SU-DHL-6 (cell line): ENCODE data around the gene ABHD1.
A peak's percentile ranks its signal among the peaks of the same experiment; 100 is the strongest.
"Not testable (repeated sequence)": the region's sequence is repeated elsewhere in the genome, so short reads cannot be mapped to it uniquely, and the experiment has no call there.

ENCODE experiments used
- H2AFZ ChIP-seq: fragments of 200-600 bp; sonication (generic); 2 replicates; pipeline ENCODE4 v1.6.1; 2014; ENCODE audit warnings: low read depth, mild to moderate bottlenecking, moderate library complexity, mixed read lengths, antibody characterized with exemption, low read length; ENCODE audit not compliant: severe bottlenecking
- H3F3A ChIP-seq: fragments of 200-600 bp; shearing (Covaris generic); 2 replicates; pipeline ENCODE4 v1.6.0; 2016; ENCODE audit warnings: antibody characterized with exemption, mild to moderate bottlenecking; ENCODE audit not compliant: insufficient read depth
- H3K27ac ChIP-seq: fragments of 200-600 bp; sonication (generic); 2 replicates; pipeline ENCODE4 v1.5.1; 2016; ENCODE audit warnings: low read depth, mild to moderate bottlenecking, low read length, moderate library complexity, mixed read lengths
- H3K27me3 ChIP-seq: fragments of 200-600 bp; sonication (generic), shearing (Covaris generic); 2 replicates; pipeline ENCODE4 v1.6.0; 2014; ENCODE audit warnings: mild to moderate bottlenecking, low read length
- H3K36me3 ChIP-seq: fragments of 200-600 bp; sonication (generic); 2 replicates; pipeline ENCODE4 v1.6.1; 2014; ENCODE audit warnings: mild to moderate bottlenecking, low read length, mixed read lengths
- H3K4me2 ChIP-seq: fragments of 300-600, 200-600 bp; shearing (Covaris generic), sonication (generic); 2 replicates; pipeline ENCODE4 v1.6.0; 2014; ENCODE audit warnings: low read length, low read depth, mild to moderate bottlenecking; ENCODE audit not compliant: poor library complexity, severe bottlenecking
- H3K4me3 ChIP-seq: fragments of 200-600 bp; sonication (generic); 2 replicates; pipeline ENCODE4 v1.5.1; 2014; ENCODE audit warnings: antibody characterized with exemption, low read length, mild to moderate bottlenecking, mixed read lengths; ENCODE audit not compliant: insufficient read depth, poor library complexity, severe bottlenecking
- H3K79me2 ChIP-seq: fragments of 200-600 bp; sonication (generic); 2 replicates; pipeline ENCODE4 v1.6.1; 2014; ENCODE audit warnings: mild to moderate bottlenecking, low read length, moderate library complexity; ENCODE audit not compliant: insufficient read depth
- H3K9ac ChIP-seq: fragments of 200-600 bp; sonication (generic); 2 replicates; pipeline ENCODE4 v1.7.0; 2014; ENCODE audit warnings: mild to moderate bottlenecking, low read length
- H3K9me2 ChIP-seq: fragments of 200-600 bp; sonication (generic); replicated peaks from 2 replicates; pipeline ENCODE4 v1.6.1; 2014; ENCODE audit warnings: low read length; ENCODE audit not compliant: insufficient read depth
- H3K9me3 ChIP-seq: fragments of 200-600 bp; sonication (generic); 2 replicates; pipeline ENCODE4 v1.6.1; 2014; ENCODE audit warnings: low read length, mixed read lengths; ENCODE audit not compliant: insufficient read depth
- H4K20me1 ChIP-seq: fragments of 200-600 bp; sonication (generic); 2 replicates; pipeline ENCODE4 v1.6.1; 2014; ENCODE audit warnings: low read depth, mild to moderate bottlenecking, antibody characterized with exemption, low read length, moderate library complexity, mixed read lengths
- EZH2phosphoT487 ChIP-seq: fragments of 200-600 bp; sonication (generic), shearing (Covaris generic); conservative IDR thresholded peaks from 2 replicates; pipeline ENCODE4 v1.6.1; 2018; ENCODE audit warnings: mild to moderate bottlenecking, antibody characterized with exemption, low read length, moderate library complexity, mixed read lengths
- TF ChIP-seq, protein P1 (sequence below): fragments of 200-600 bp; sonication (generic); IDR thresholded peaks from one replicate; pipeline ENCODE4 v1.5.1; 2017; ENCODE audit warnings: antibody characterized with exemption, mild to moderate bottlenecking, low read length, moderate library complexity; ENCODE audit not compliant: insufficient read depth, poor library complexity, severe bottlenecking

ABHD1 gene

DNA sequence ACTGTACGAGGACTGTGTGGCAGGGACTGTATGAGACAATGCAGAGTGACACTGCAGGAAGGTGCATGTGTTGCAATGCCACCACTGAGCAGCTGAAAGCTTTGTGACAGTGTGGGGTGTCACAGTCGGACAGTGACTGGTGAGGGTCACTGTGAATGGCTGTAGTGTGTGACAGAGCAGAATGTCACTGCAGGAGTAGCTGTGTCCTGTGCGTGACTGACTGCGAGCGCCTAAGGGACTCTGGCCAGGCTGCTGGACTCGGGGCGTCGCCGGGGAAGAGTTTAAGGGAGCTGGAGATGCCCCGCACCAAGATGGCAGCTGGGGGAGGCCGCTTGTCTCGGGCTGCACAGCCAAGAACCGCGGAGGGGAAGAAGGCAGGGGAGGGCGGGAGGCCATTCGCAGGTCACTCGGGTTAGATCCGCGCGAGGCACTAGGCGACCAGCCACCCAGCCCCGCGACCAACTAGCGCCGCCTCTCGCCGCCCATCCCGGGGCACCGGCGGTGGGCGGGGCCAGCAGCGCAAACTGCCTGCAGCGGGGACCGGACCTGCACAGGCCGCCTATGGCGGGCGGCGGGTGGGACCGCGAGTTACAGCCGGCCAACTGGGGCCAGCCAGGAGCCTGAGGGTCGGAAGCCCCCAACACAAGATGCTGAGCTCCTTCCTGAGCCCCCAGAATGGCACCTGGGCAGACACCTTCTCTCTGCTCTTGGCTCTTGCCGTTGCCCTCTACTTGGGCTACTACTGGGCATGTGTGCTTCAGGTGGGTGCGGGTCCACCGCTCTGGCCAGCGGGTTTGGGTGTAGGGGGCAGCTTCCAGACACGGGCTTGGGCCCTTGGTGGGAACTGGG lies at the start of gene ABHD1:
TSS of gene ABHD1 (plus strand) at position 514 of the 849 bp plus-strand sequence. CDS start at position 648, 134 bp downstream.
- TF ChIP-seq, protein P1, sequence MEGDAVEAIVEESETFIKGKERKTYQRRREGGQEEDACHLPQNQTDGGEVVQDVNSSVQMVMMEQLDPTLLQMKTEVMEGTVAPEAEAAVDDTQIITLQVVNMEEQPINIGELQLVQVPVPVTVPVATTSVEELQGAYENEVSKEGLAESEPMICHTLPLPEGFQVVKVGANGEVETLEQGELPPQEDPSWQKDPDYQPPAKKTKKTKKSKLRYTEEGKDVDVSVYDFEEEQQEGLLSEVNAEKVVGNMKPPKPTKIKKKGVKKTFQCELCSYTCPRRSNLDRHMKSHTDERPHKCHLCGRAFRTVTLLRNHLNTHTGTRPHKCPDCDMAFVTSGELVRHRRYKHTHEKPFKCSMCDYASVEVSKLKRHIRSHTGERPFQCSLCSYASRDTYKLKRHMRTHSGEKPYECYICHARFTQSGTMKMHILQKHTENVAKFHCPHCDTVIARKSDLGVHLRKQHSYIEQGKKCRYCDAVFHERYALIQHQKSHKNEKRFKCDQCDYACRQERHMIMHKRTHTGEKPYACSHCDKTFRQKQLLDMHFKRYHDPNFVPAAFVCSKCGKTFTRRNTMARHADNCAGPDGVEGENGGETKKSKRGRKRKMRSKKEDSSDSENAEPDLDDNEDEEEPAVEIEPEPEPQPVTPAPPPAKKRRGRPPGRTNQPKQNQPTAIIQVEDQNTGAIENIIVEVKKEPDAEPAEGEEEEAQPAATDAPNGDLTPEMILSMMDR, result no peak
- no peak for TF ChIP-seq EZH2phosphoT487
- no peaks in the 10 kb centered on the region for H4K20me1 ChIP-seq
- H3K9me2 ChIP-seq, result no peaks in the 10 kb centered on the region
- no peaks in the 10 kb centered on the region for H3K79me2 ChIP-seq
- H3K27ac ChIP-seq, result no peak within 1 kb of the TSS
- H3K36me3 ChIP-seq, result no peaks in the 10 kb centered on the region
- no peak within 1 kb of the TSS for H3K4me3 ChIP-seq
- H3K27me3 ChIP-seq, result no peaks in the 10 kb centered on the region
- peak within 1 kb of the TSS; percentile 24 for H2AFZ ChIP-seq
- no peak within 1 kb of the TSS for H3K9ac ChIP-seq
- H3K9me3 ChIP-seq, result no peaks in the 10 kb centered on the region
- H3F3A ChIP-seq, result no peaks in the 10 kb centered on the region
- H3K4me2 ChIP-seq, result peak within 1 kb of the TSS; percentile 19

DNA sequence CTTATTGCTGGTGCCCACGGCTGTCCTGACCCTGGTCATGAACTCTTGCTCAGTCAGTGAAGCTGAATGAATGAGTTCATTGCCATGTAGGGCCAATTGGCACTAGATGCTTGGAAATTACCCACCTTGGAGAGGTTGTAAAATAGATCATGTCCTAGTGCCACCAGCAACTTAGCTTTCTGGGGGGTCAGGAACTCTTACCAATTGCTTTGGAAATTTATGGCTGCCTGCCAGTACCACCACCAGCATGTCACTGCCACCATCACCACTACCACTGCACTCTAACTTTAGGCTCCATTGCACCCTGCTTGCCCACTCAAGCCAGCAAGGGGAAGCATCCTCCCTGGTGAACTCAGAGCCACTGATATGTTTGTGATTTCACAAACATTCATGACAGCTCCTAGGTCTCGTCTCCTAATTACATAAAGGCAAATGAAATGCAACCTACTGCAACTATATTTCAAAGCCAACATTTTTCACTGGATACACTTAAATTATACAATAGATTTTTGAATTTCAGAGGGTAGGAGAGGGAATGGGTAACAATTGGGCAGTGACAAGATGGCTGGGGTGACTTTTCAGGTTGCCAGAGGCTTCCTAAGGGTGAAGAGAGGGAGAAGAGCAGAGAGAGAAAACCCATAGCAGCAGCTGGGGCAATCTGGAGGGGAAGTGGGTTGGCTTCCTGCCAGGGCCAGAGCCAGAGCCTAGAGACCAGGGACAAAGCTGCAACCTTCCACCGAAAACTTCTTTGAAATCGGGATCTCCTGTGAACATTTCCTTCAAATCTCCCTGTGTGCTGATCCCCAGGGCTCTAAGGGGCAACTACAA lies 48.7 kb upstream of the ABHD1 start:
- Histone ChIP-seq H3K9ac (peak overlapping the region; percentile 12; the same call in 1 of the 2 replicates), H2AFZ (no peak overlapping the region), H3K9me2 (no peaks in the 10 kb centered on the region), H3K4me3 (no peak overlapping the region), H3K36me3 (no peaks in the 10 kb centered on the region), H3K79me2 (peaks cover 13% of the 10 kb centered on the region), H4K20me1 (no peaks in the 10 kb centered on the region), H3K27ac (peak overlapping the region; percentile 55), H3F3A (peaks cover 14% of the 10 kb centered on the region; the same call in 1 of the 2 replicates), H3K9me3 (no peaks in the 10 kb centered on the region), H3K27me3 (no peaks in the 10 kb centered on the region), H3K4me2 (peak overlapping the region; percentile 52)
- no peak for TF ChIP-seq EZH2phosphoT487
- TF ChIP-seq, protein P1, result no peak

- peak overlapping the region; percentile 52 for H3K4me2 ChIP-seq
- not testable (repeated sequence) for H3K4me3 ChIP-seq, H2AFZ ChIP-seq, H3K36me3 ChIP-seq, H4K20me1 ChIP-seq, H3K27me3 ChIP-seq, H3K9me2 ChIP-seq, H3K9me3 ChIP-seq, H3K79me2 ChIP-seq
- H3K9ac ChIP-seq, result peak overlapping the region; percentile 12; the same call in 1 of the 2 replicates
- H3F3A ChIP-seq, result peaks cover 14% of the 10 kb centered on the region; the same call in 1 of the 2 replicates
- peak overlapping the region; percentile 55 for H3K27ac ChIP-seq
These were observed 48.1 kb upstream of the ABHD1 start for GRCh38 chr2:27075566-27075871.
